HEK293 (cell line): ENCODE measurements around the gene CACNA2D1.
A peak's percentile ranks its signal among the peaks of the same experiment; 100 is the strongest.

Experiments
- CTCF ChIA-PET: fragments of 350-600 bp; formaldehyde crosslinking; extraction: SDS; loops from one replicate; lab custom pipeline; 2021; ENCODE audit warnings: antibody characterized with exemption; lab: Yijun Ruan, JAX
- POLR2A ChIA-PET: fragments of 300-600 bp; formaldehyde crosslinking; extraction: SDS; loops from one replicate; lab custom pipeline; 2020; ENCODE audit warnings: antibody characterized with exemption, inconsistent platforms; lab: Yijun Ruan, JAX
- H3K27ac ChIP-seq: fragments of 200-500 bp; sonication (Bioruptor generic); 2 replicates; pipeline ENCODE4 v1.5.1; 2014; ENCODE audit warnings: low read depth, low read length, control low read depth, inconsistent platforms; ENCODE audit errors: extremely low read depth
- H3K36me3 ChIP-seq, 2 experiments: fragments of 200-500 bp in 1 of 2; sonication (Bioruptor generic) in 1 of 2; 1 replicate in 1 of 2; 2 replicates in 1 of 2; pipeline ENCODE4 v1.5.1; 2014 to 2017; ENCODE audit warnings: inconsistent platforms in 2 of 2, low read length in 2 of 2; ENCODE audit not compliant: control insufficient read depth in 2 of 2, insufficient read depth in 1 of 2
- H3K4me1 ChIP-seq: fragments of 200-500 bp; sonication (Bioruptor generic); 2 replicates; pipeline ENCODE4 v1.5.1; 2014; ENCODE audit warnings: mild to moderate bottlenecking, low read length, inconsistent platforms; ENCODE audit not compliant: control insufficient read depth, insufficient read depth
- H3K4me3 ChIP-seq: 2 replicates; pipeline ENCODE4 v1.5.1; 2011; ENCODE audit warnings: low read depth, mild to moderate bottlenecking, control low read depth, low read length, moderate library complexity
- H3K9me3 ChIP-seq: fragments of 200-500 bp; sonication (Bioruptor generic); 2 replicates; pipeline ENCODE4 v1.5.1; 2014; ENCODE audit warnings: low read depth, low read length, inconsistent platforms; ENCODE audit not compliant: control insufficient read depth, insufficient read depth
- ATF2 ChIP-seq: fragments of 450-650 bp; formaldehyde crosslinking; IDR thresholded peaks from 2 replicates; pipeline ENCODE4 v1.5.1; 2016; ENCODE audit warnings: missing biosample characterization, missing genetic modification characterization, low read depth
- IKZF3 ChIP-seq: fragments of 450-650 bp; IDR thresholded peaks from 2 replicates; pipeline ENCODE4 v1.5.0; 2018; ENCODE audit warnings: missing biosample characterization, mild to moderate bottlenecking, missing genetic modification characterization, moderate library complexity
- INSM2 ChIP-seq: fragments of 450-650 bp; formaldehyde crosslinking; IDR thresholded peaks from 2 replicates; pipeline ENCODE4 v1.5.1; 2016; ENCODE audit warnings: missing biosample characterization, missing genetic modification characterization
- KLF17 ChIP-seq: fragments of 450-650 bp; formaldehyde crosslinking; IDR thresholded peaks from 2 replicates; pipeline ENCODE4 v1.5.1; 2016; ENCODE audit warnings: missing biosample characterization, missing genetic modification characterization
- KLF8 ChIP-seq: fragments of 450-650 bp; formaldehyde crosslinking; IDR thresholded peaks from 2 replicates; pipeline ENCODE4 v1.5.1; 2016; ENCODE audit warnings: missing biosample characterization, missing genetic modification characterization
- KLF9 ChIP-seq: fragments of 450-650 bp; formaldehyde crosslinking; IDR thresholded peaks from 2 replicates; pipeline ENCODE4 v1.5.1; 2016; ENCODE audit warnings: missing biosample characterization, missing genetic modification characterization, low read depth
- MEIS1 ChIP-seq: sonication (generic); formaldehyde crosslinking; IDR thresholded peaks from 2 replicates; pipeline ENCODE4 v1.8.1; 2022; ENCODE audit warnings: missing genetic modification reagents, mild to moderate bottlenecking, borderline replicate concordance
- TSHZ1 ChIP-seq: fragments of 450-650 bp; formaldehyde crosslinking; IDR thresholded peaks from 2 replicates; pipeline ENCODE4 v1.5.1; 2016; ENCODE audit warnings: missing biosample characterization, missing genetic modification characterization, borderline replicate concordance
- ZBTB26 ChIP-seq: fragments of 450-650 bp; formaldehyde crosslinking; optimal IDR thresholded peaks from 2 replicates; pipeline ENCODE3; 2016; ENCODE audit warnings: missing biosample characterization, mild to moderate bottlenecking, missing genetic modification characterization
- ZFP41 ChIP-seq: fragments of 450-650 bp; formaldehyde crosslinking; IDR thresholded peaks from 2 replicates; pipeline ENCODE4 v1.5.1; 2016; ENCODE audit warnings: missing biosample characterization, missing genetic modification characterization, borderline replicate concordance
- ZNF114 ChIP-seq: fragments of 450-650 bp; formaldehyde crosslinking; IDR thresholded peaks from 2 replicates; pipeline ENCODE4 v1.5.0; 2017; ENCODE audit warnings: missing biosample characterization, missing genetic modification characterization
- ZNF146 ChIP-seq: fragments of 450-650 bp; formaldehyde crosslinking; IDR thresholded peaks from 2 replicates; pipeline ENCODE4 v1.5.1; 2016; ENCODE audit warnings: missing biosample characterization, missing genetic modification characterization
- ZNF175 ChIP-seq: fragments of 450-650 bp; formaldehyde crosslinking; IDR thresholded peaks from 2 replicates; pipeline ENCODE4 v1.5.1; 2016; ENCODE audit warnings: missing biosample characterization, missing genetic modification characterization
- ZNF248 ChIP-seq: fragments of 450-650 bp; formaldehyde crosslinking; IDR thresholded peaks from 2 replicates; pipeline ENCODE4 v1.5.1; 2017; ENCODE audit warnings: missing biosample characterization, missing genetic modification characterization
- ZNF48 ChIP-seq: fragments of 450-650 bp; formaldehyde crosslinking; IDR thresholded peaks from 2 replicates; pipeline ENCODE4 v1.5.1; 2016; ENCODE audit warnings: missing biosample characterization, missing genetic modification characterization
- ZNF548 ChIP-seq: fragments of 450-650 bp; formaldehyde crosslinking; IDR thresholded peaks from 2 replicates; pipeline ENCODE4 v1.5.1; 2016; ENCODE audit warnings: missing biosample characterization, missing genetic modification characterization
- ZNF558 ChIP-seq: fragments of 450-650 bp; formaldehyde crosslinking; IDR thresholded peaks from 2 replicates; pipeline ENCODE4 v1.5.1; 2016; ENCODE audit warnings: missing biosample characterization, missing genetic modification characterization
- ZNF658 ChIP-seq: fragments of 450-650 bp; formaldehyde crosslinking; IDR thresholded peaks from 2 replicates; pipeline ENCODE4; 2016; ENCODE audit warnings: missing biosample characterization, missing genetic modification characterization
- ZNF660 ChIP-seq: fragments of 450-650 bp; IDR thresholded peaks from 2 replicates; pipeline ENCODE4 v1.5.1; 2018; ENCODE audit warnings: missing biosample characterization, mild to moderate bottlenecking, missing genetic modification characterization

Gene CACNA2D1

GRCh38 chr7:82194016-82194643, 249.4 kb downstream of the CACNA2D1 start (continued):
- no peak for TF ChIP-seq ATF2 (tag by site-specific recombination)
- TF ChIP-seq ZNF548 (tag by site-specific recombination), result no peak
- TF ChIP-seq ZBTB26 (tag by site-specific recombination), result no peak
- TF ChIP-seq ZNF658, result no peak
- TF ChIP-seq ZNF660, result peak; percentile 69; the same call in 1 of the 2 replicates

- Histone ChIP-seq H3K36me3 (no peaks in the 10 kb centered on the region), H3K4me3 (no peak overlapping the region), H3K9me3 (no peaks in the 10 kb centered on the region), H3K4me1 (no peaks in the 10 kb centered on the region), H3K27ac (no peak overlapping the region)
- 0 out of 2 replicates have a peak, but pooled peaks have one; percentile 20 for TF ChIP-seq ZNF146 (tag by site-specific recombination)
- TF ChIP-seq ZFP41 (tag by site-specific recombination), result no peak
- TF ChIP-seq IKZF3 (tag by site-specific recombination), result no peak
- no peak for TF ChIP-seq ZNF48
- no peak for TF ChIP-seq MEIS1
- no peak for TF ChIP-seq ZNF558 (tag by site-specific recombination)
- TF ChIP-seq ZNF114, result no peak
- TF ChIP-seq KLF8 (tag by site-specific recombination), result no peak
- POLR2A ChIA-PET, result no interaction called here
- CTCF ChIA-PET, result no interaction called here
These were observed 254.9 kb downstream of the CACNA2D1 start for GRCh38 chr7:82188636-82189035.

GRCh38 chr7:82185443-82185842, 258.1 kb downstream of the CACNA2D1 start:
- ChIA-PET CTCF (no interaction called here), POLR2A (no interaction called here)
- TF ChIP-seq ZNF548 (tag by site-specific recombination) (no peak), ZNF175 (tag by site-specific recombination) (no peak), TSHZ1 (tag by site-specific recombination) (no peak), KLF9 (no peak), ZNF248 (tag by site-specific recombination) (no peak), KLF17 (tag by site-specific recombination) (no peak), INSM2 (tag by site-specific recombination) (no peak)
- Histone ChIP-seq H3K4me3 (no peak overlapping the region), H3K27ac (no peak overlapping the region), H3K4me1 (no peaks in the 10 kb centered on the region), H3K36me3 (no peaks in the 10 kb centered on the region), H3K9me3 (no peaks in the 10 kb centered on the region)
